Right lobe of liver (tissue), 6 donors: ENCODE data around the gene DAND5. TPM values are rescaled to one million over a fixed set of nuclear protein-coding genes. Genes with fewer than 3 reads are reported as not detected.
"Not testable (repeated sequence)": the region's sequence is repeated elsewhere in the genome, so short reads cannot be mapped to it uniquely, and the experiment has no call there.

ENCODE experiments used
- ATAC-seq, 4 donors: fragments of 200-7000 bp; cut with Tn5 transposase; one replicate each; pipeline ENCODE4 v1.9.1; 2020; ENCODE audit warnings: mild to moderate bottlenecking in 4 of 4, moderate library complexity in 4 of 4
- DNase-seq, 3 donors: peaks; one replicate each; pipeline ENCODE4 v3.0.0-alpha.2; 2020
- H3K27ac ChIP-seq, 3 donors: fragments of 200-600 bp; one replicate each; pipeline ENCODE4 v1.8.0; 2022
- H3K27me3 ChIP-seq, 2 donors: fragments of 200-600 bp; one replicate each; pipeline ENCODE4 v1.8.0; 2022
- H3K36me3 ChIP-seq, 4 donors: fragments of 200-600 bp; sonication (generic) in 1 of 4; one replicate each; pipeline versions ENCODE4 v1.5.1 to v1.8.0; 2017 to 2022; ENCODE audit warnings: control low read depth in 1 of 4
- H3K4me1 ChIP-seq, 4 donors: fragments of 200-600 bp; sonication (generic) in 1 of 4; one replicate each; pipeline versions ENCODE4 v1.5.1 to v1.8.0; 2017 to 2022; ENCODE audit warnings: control low read depth in 1 of 4
- H3K4me3 ChIP-seq, 3 donors: fragments of 200-600 bp; one replicate each; pipeline ENCODE4 v1.8.0; 2022
- H3K9me3 ChIP-seq, 4 donors: fragments of 200-600 bp; sonication (generic) in 1 of 4; one replicate each; pipeline versions ENCODE4 v1.5.1 to v1.8.0; 2017 to 2022; ENCODE audit warnings: control low read depth in 1 of 4
- CTCF ChIP-seq, 4 donors: fragments of 200-600 bp in 3 of 4; fragments of 450-650 bp in 1 of 4; IDR thresholded peaks; one replicate each; pipeline versions ENCODE4 v1.5.1 to v1.8.0; 2016 to 2022; ENCODE audit warnings: antibody characterized with exemption in 4 of 4, mild to moderate bottlenecking in 2 of 4
- POLR2A ChIP-seq: fragments of 450-650 bp; IDR thresholded peaks from one replicate; pipeline ENCODE4 v1.6.1; 2017; ENCODE audit warnings: antibody characterized with exemption, mild to moderate bottlenecking
- WGBS: methylation state at CpG from one replicate; pipeline ENCODE4 v1.1.6; 2018; ENCODE audit warnings: low coverage, low lambda C conversion rate; ENCODE audit not compliant: insufficient coverage; ENCODE audit errors: missing lambda C conversion rate; 5-methylcytosine and 5-hydroxymethylcytosine counted together
- intact Hi-C, 2 donors: fragments of 100-400 bp; cut with DNase I; formaldehyde crosslinking; loops; one replicate each; pipeline versions ENCODE4 v1.11.2 to v1.14.1; 2022
- total RNA-seq, 6 experiments: library from RNA; depleted of rRNA in 2 of 6; stranded (reverse); fragments of >200 nt in 2 of 6; fragmentation: NEBNext Ultra II Directional in 3 of 6; extraction: Animal tissue kit (Norgen Biotek cat#: 25700) in 3 of 6; gene quantifications; one replicate each; pipeline versions ENCODE4 v1.1.0 to v1.2.4, GENCODE V29; 2016 to 2023
- donor health status: DM: no; HTN: yes; CAD: no.
- donor health status: DM: no; HTN: no; CAD: no.
- donor health status: DM: no; HTN: no; CAD: no.
- donor health status: DM: no; HTN: yes; CAD: no.
- donor health status: DM: no; HTN: yes; CAD: no.

Gene DAND5
- total RNA-seq, 6 experiments from 2014 or later: not detected

DNA sequence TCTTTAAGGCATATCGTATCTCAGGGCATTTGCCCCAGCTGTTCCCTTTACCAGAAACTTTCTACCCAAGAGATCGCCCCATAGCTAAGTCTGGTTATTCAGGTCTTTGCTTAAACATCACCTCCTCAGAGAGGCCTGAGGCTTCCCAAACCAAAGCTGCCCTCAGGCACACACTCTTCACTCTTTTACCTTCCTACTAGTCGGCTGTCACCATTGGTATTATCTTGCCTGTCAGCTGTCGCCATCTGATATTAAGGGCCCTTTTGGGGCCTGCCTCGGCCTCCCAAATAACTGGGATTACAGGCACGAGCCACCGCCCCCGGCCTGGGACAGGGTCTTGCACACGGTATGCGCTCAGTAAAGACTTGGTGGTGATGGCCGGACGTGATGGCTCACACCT, 13.4 kb upstream of the DAND5 start:
- Histone ChIP-seq H3K9me3 (no peaks in the 10 kb centered on the region), H3K4me1 (peaks cover 0 to 5% (median 0%) of the 10 kb centered on the region in 4 donors), H3K4me3 (peak overlapping the region; percentile 85 to 93 (median 86)), H3K36me3 (peaks cover 0 to 26% (median 9%) of the 10 kb centered on the region in 4 donors), H3K27ac (peak overlapping the region in 1 of 3 donors; percentile 85), H3K27me3 (no peaks in the 10 kb centered on the region)
- intact Hi-C loops: no loop called here
- ATAC-seq (no peak), DNase-seq (no peak)
- WGBS: 59% methylated on average over 4 of the region's 12 CpGs
- TF ChIP-seq POLR2A (no peak), CTCF (IDR thresholded peaks at IDR 0.05) (no peak)

- peaks cover 0 to 5% (median 0%) of the 10 kb centered on the region in 4 donors for H3K4me1 ChIP-seq
- DNase-seq (peak; percentile 81 to 86 (median 83)), ATAC-seq (peak; percentile 88 to 97 (median 94))
- H3K36me3 ChIP-seq: peaks cover 0 to 26% (median 6%) of the 10 kb centered on the region in 4 donors
- peak within 1 kb of the TSS; percentile 61 to 85 (median 64) for H3K27ac ChIP-seq
- H3K4me3 ChIP-seq: peak within 1 kb of the TSS; percentile 85 to 93 (median 86)
- 1% methylated on average over 33 of the region's 84 CpGs for WGBS
- no peak for TF ChIP-seq CTCF (IDR thresholded peaks at IDR 0.05)
- TF ChIP-seq POLR2A: peak; percentile 73
- no peaks in the 10 kb centered on the region for H3K9me3 ChIP-seq
- intact Hi-C loops: no loop called here
- H3K27me3 ChIP-seq: no peaks in the 10 kb centered on the region
Observed at GRCh38 chr19:12956446-12957388, 12.7 kb upstream of the DAND5 start, which contains the start of gene GADD45GIP1. Gene GADD45GIP1 (minus strand): TSS chr19:12957223. CDS start chr19:12957212, 11 bp downstream.

DNA sequence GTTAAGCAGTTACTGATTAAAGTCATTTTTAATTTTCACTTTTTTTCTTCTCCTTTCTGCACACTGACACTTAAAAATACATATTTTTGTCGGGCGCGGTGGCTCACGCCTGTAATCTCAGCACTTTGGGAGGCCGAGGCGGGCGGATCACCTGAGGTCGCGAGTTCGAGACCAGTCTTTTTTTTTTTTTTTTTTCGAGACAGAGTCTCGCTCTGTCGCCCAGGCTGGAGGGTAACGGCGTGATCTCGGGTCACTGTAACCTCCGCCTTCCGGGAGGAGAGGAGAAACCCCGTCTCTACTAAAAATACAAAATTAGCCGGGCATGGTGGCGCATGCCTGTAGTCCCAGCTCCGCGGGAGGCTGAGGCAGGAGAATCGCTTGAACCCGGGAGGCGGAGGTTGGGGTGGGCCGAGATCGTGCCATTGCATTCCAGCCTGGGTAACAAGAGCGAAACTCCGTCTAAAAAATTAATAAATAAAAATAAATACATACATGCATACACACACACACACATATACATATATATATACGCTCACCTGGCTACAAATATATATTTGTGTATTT, 11.9 kb upstream of the DAND5 start:
- WGBS: 30% methylated on average over 18 of the region's 31 CpGs

DNA sequence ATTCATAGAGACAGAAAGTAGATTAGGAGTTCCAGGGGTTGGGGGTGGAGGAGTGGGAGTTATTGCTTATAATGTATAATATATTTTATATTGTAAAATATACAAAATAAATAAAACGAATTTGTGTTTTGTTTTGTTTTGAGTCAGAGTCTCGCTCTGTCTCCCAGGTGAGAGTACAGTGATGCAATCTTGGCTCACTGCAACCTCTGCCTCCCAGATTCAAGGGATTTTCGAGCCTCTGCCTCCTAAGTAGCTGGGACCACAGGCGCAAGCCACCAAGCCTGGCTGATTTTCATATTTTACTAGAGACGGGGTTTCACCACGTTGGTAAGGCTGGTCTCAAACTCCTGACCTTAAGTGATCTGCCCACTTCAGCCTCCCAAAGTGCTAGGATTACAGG, 9.9 kb upstream of the DAND5 start:
- no peak for TF ChIP-seq CTCF (IDR thresholded peaks at IDR 0.05)
- Histone ChIP-seq H3K4me3 (no peak overlapping the region), H3K9me3 (no peaks in the 10 kb centered on the region), H3K36me3 (peaks cover 0 to 3% (median under 1%) of the 10 kb centered on the region in 4 donors), H3K4me1 (peaks cover 0 to 5% (median 0%) of the 10 kb centered on the region in 4 donors), H3K27ac (no peak overlapping the region), H3K27me3 (no peaks in the 10 kb centered on the region)
- intact Hi-C loops: no loop called here
- WGBS: 39% methylated on average over 5 of the region's 6 CpGs
- ATAC-seq (no peak), DNase-seq (no peak)

More for the DNA sequence above, 11.9 kb upstream of the DAND5 start:
- DNase-seq, H3K9me3 ChIP-seq, intact Hi-C loops, H3K4me1 ChIP-seq, H3K27me3 ChIP-seq: not testable (repeated sequence)
- Histone ChIP-seq H3K27ac (peak overlapping the region; percentile 61 to 85 (median 64)), H3K4me3 (peak overlapping the region; percentile 85 to 93 (median 86)), H3K36me3 (peaks cover 0 to 18% (median 3%) of the 10 kb centered on the region in 4 donors)
- ATAC-seq: peak in 3 of 4 donors; percentile 5 to 30 (median 26)
